ENCODE results near the gene SRM. TPM values are rescaled to one million over a fixed set of nuclear protein-coding genes. Genes with fewer than 3 reads are reported as not detected.
"Not testable (repeated sequence)": the region's sequence is repeated elsewhere in the genome, so short reads cannot be mapped to it uniquely, and the experiment has no call there.

SRM gene
- total RNA-seq, 1 experiment from 2014 or later, result 70.7 TPM

DNA sequence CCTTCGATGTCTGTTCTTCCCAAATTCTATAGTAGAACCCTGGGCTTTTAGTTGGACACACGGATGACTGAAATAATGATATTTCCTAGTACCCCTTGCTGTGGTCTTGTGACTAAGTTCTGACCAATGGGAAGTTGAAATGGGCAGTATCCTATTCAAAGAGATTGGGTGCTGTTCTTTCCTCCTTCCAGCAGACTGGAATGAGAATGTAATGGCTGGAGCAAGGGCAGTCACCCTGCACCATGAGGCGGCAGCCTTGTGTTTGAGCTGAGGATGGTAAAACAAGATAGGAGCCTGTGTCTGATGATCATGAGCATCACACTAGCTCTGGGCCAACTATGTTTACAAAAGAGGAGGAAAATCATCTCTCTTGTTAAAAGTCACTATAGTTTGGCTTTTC, 5.1 kb upstream of the SRM start:
- DNase-seq (ENCODE audit: low spot score), result no peak

DNA sequence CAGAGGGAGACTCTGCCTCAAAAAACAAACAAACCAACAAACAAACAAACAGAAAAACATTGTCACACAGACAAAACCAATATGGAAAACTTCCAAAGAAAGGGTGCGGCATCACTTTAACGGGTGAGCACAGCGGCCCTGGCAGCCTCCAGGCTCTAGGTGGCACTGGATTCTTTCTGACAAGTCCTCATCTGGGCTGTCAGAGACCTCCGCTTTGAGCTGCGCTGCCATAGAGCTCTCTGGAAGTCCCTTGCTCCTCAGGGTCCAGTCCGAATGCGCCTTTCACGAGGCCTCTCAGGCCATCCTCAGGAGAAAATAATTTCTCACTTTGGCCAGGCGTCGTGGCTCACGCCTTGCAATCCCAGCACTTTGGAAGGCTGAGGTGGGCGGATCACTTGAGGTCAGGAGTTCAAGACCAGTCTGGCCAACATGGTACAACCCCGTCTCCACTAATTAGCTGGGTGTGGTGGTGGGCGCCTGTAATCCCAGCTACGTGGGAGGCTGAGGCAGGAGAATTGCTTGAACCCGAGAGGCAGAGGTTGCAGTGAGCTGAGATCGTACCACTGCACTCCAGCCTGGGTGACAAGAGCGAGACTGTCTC, 4.2 kb upstream of the SRM start:
- peak; percentile 23 for DNase-seq (ENCODE audit: low spot score)

DNA sequence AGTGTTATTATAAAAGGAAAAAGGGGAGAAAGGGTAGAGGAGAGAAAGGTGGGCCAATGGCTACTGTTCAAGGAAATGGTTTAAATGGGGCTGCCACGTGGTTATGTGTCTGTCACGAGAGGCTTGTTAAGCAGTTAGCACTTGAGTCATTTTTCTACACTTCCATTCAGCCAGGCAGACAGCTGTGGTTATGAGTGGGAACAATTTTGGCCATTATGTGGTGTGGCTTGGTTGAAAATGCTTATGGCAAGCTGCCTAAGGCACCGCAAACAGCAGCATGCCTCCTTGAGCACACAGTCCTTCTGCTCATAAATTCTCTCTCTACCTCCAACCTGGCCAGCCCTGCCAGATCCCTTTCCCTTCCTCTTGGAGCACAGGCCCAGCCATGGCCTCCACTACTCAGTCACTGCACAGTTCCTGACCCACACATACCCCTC, 3.2 kb upstream of the SRM start:
- DNase-seq (ENCODE audit: low spot score), result no peak

DNA sequence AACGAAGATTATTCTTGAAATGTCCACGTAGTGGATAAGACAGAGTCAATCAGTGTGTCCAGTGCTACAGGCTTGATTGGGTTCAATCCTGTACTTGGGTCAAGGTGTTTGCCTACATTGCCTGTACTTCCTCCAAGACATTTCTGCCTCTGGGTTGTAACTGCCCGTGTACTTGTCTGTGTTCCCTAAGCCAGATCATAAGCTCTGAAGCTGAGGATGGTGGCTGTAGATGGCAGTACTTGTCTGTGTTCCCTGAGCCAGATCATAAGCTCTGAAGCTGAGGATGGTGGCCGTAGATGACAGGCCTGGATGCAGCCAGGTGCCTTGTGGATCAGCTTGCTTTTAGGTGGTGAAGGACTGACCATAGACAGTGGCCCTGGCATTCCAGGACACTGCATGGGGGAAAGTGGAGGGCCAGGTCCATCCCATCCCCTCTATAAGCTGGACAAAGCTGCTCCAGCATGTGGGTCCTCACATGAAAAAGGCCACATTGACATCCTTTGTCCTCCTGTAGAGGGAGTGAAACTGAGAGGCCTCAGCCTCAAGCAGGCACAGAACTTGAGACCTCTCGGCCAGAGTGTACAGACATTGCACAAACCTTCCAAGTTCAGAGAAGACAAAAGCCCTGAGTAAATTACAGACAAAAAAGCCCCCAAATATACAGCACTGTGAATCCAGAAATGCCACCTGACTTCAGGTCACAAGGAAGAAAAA, 2.0 kb upstream of the SRM start:
- DNase-seq (ENCODE audit: low spot score), result no peak

DNA sequence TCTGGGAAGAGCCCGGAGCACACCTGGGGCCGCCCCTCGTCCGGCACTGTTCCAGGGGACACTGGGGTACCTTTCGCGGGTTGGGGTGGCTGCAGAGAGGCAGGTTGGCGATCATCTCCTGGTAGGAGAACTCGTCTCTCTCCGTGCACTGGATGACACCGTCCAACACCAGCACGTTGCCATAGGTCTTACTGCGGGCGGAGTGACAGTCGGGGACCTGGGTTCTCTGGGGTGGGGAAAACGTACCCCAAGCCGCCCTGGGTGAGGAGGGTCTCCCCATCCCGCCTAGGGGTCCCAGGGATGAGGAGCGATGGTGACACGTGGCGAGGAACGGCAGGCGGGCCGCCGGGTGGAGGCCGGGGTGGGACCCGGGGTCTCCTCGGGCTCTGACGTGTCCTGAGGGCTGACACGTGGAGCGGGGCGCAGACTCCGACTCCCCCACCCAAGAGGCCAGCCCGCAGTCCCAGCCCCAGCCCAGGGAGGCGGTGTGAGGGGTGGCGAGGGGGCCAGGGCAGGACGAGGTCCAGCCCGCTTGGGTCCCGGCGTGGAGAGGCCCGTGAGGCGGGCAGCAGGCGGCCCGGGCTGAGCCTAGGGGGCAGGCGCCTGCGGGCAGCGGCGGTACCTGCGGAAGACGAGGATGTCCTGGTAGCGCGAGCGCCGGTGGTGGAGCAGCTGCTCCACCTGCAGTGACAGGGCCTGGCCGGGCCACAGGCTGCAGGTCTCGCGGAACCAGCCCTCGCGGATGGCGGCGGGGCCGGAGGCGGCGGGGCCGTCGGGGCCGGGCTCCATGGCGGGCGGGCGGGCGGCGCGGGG, 457 bp downstream of the SRM start:
- DNase-seq (ENCODE audit: low spot score), result peak; percentile 30

DNA sequence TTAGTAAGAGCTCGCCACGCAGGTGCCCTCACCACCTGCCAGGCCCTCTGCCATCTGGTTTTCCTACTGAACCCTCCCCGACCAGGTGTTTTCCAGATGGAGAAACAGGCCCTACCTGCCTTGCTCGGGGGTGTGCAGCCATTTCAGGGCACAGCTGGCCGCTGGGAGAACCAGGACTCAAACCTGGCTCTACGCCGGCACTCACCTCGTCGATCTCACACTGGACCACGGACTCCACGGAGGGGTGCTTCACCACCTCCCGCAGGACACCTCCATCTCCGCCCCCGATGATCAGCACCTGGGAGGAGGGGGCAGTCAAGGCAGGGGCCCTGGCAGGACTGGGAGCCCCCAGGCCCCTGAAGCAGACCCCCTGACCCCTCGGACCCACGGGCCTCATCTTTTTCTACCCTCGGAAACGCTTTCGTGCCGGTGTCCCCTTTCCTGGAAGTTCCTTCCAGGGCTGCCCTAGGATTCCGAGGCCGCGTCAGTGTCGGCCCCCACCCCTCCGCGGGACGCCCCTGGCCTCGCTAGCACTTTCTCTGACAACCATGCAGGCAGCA, 1.1 kb downstream of the SRM start:
- no peak for DNase-seq (ENCODE audit: low spot score)

DNA sequence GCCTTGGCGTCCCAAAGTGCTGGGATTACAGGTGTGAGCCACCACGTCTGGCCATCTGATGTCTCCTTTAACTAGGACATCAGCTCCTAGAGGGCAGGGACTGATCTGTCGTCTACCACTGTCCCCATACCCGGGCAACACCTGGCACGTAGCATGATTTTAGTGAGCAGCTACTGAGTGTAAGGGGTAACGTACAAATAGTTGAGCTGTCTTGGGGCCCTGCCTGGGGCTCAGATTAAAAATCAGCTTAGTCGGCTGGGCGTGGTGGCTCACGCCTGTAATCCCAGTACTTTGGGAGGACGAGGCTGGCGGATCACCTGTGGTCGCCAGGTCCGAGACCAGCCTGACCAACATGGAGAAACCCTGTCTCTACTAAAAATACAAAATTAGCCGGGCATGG, 1.8 kb downstream of the SRM start:
- DNase-seq (ENCODE audit: low spot score), result no peak

DNA sequence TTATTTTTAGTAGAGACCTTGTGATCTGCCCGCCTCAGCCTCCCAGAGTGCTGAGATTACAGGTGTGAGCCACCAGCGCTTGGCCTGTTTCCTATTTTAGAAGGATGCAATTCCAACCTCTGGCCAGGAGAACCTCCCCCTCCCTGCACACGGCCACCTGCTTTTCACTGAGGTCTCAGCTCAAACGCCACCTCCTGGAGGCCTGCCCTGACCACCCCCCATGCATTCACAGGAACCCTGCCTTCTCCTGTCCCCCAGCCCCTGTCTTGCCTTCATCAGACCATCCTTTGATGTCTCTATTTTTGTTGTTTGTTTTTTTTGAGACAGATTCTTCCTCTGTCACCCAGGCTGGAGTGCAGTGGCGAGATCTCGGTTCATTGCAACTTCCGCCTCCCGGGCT, 2.3 kb downstream of the SRM start:
- no peak for DNase-seq (ENCODE audit: low spot score)

DNA sequence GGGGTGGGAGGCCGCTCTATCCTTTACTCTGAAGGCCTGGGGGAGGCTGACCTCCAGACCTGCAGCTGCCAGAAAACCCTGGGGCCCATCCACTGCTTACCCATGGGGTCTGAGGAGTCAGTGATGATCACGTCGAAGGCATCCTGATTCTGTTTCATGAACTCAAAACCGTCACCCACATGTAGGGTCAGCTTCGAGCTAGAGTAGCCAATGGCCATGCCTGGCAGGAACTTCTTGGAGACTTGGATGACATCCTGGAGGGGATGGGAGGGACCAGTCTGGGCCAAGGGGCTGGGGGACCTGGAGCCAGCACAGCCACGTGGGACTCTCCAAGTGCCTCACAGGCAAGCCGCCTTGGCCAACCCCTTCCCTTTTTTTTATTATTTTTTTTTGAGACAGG, 3.3 kb downstream of the SRM start:
- no peak for DNase-seq (ENCODE audit: low spot score)

DNA sequence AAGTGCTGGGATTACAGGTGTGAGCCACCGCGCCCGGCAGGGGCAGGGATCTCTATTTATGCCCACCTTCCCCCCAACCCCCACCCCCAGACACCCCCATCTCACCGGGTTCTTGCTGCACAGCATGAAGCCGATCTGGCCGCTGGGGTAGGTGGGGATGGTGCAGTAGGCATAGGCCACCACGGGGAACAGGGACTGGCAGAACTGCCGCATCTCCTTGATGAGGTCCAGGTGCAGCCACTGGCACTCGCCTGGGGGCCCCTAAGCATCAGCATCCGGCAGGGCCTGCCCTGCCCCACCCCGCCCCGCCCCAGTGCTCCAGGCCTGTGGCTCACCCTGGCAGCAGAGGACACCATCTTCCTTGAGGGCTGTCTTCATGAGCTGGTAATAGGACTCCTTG, 4.1 kb downstream of the SRM start:
- no peak for DNase-seq (ENCODE audit: low spot score)

DNA sequence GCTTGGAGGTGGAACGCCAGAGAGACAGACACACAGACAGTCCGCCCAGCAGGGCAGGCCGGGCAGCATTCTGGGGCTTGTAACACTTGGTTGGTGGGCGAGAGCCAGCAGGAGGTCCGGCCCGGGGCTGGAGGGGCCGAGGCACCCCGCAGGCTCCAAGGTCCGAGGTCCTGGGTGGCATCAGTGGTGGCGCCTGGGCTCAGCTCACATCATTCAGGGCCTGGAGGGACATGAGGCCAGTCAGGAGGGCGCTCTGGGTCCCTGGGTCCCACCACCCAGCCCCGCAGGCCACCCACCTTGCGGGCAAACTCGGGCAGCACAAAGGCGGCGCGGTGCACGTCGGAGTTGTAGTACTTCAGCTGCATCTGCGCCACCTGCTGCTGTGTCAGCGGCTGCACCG, 5.2 kb downstream of the SRM start:
- DNase-seq (ENCODE audit: low spot score), result no peak

DNA sequence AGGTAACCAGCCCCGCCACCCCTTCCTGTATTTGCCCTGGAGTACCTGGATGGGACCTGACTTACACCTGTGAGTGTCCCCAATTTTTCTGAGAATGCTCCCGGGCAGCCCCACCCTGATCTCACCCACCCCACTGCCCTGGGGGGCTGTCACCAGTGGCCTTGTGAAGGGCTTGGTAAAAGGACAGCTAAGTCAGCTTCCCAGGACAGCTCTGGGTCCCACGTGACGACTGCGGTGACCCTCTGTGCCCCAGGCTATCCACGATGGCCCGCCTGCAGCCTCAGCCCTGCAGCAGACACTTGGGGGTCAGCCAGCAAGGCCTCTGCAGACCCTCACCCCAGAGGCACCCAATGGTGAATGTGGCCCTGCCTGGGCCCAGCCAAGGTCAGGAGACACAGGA, 5.6 kb downstream of the SRM start:
- no peak for DNase-seq (ENCODE audit: low spot score)

DNA sequence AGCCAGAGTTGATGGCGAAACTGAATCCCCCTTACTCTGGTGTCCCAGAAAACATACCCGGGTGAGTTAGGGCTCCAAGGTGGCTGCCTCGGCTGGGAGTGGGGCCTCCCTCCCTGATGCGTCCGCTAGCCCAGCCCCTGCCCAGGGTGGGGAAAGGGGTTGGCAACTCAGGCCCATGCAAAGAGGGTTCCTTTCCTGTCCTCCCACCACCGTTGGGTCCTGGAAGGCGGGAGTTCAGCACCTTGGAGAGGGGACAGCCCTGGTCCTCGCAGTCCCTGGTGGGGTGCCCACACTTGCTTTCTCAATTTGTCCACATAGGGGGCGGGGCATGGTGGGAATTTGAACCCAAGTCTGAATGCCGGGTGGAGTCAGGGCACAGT, 6.1 kb downstream of the SRM start:
- DNase-seq (ENCODE audit: low spot score), result peak; percentile 34

DNA sequence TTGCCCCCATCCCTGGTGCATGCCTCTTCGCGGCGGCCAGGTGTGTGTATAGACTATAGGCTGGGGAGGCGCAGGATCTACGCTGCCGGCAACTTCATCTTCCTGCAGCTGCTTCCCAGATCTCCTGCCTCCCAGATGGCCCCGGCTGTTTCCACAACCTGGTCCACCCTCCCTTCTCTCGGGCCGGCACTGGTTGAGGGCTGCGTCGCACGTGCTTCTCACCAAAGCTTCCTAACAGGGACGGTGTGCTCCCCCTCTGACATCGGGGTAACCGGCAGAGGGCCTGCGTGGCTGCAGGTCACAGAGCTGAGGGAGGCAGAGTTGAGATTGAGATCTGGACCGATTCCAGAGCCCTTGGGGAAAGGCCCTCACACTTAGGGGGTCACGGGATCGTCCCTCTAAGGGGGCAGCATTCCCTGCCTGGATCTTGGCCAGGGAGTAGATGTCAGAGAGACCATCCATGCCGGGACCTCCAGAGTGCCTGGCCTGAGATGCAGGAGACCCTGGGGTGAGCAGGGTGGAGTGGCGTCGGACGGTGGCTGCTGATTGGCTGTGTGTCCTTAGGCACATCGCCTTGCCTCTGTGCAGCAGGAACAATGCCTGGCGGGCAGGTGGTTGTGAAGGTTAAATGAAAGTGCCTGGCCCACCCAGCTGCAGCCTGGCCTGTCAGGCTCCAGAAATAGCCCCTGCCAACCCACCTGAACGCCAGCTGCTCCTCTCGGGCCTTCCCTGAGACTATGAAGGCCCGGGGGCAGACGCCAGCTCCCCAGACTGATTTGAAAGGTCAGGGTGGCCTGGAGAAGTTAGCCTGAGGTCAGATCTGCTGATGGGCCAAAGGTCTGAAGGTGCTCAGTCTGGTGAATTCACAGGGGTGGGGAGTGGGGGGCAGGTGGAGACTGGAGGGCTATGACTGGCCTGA, 6.7 kb downstream of the SRM start:
- no peak for DNase-seq (ENCODE audit: low spot score)

DNA sequence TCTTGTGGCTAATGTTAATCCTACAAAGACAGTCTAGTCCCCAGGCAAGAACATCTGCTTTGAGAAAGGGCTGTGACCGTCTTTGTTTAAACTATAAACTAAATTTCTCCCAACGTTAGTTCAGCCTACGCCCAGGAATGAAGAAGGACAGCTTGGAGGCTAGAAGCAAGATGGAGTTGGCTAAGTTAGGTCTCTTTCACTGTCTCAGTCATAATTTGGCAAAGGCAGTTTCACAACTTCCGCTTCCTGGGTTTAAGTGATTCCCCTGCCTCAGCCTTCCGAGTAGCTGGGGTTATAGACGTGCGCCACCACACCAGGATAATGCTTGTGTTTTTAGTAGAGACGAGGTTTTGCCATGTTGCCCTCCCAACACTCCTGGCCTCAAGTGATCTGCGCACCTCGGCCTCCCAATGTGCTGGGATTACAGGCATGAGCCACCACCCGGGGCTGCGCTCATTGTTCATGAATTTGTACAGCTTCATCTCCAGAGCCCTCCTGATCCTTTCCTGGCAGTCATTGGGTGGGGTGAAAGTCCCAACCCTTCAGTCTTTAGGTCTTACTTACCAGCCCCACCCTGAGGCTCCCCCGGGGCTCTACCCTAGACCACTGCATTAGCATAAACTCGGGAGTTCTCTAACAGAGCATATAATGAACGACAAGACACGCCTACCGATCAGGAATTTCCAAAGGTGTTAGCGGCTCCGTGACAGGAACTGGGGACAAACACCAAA, 7.9 kb downstream of the SRM start:
- DNase-seq (ENCODE audit: low spot score), result no peak

DNA sequence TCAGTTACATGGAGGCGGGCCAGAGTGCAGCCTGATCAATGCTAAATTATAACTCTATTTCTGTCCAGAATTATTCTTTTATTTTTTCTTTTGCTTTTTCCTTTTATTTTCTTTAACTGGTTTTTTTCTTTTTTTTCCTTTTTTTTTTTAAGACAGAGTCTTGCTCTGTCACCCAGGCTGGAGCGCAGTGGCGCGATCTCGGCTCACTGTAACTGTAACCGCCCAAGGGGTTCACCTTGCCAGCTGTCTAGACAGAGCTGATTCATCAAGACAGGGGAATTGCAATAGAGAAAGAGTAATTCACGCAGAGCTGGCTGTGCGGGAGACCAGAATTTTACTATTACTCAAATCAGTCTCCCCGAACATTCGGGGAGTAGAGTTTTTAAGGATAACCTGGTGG, 8.7 kb downstream of the SRM start:
- not testable (repeated sequence) for DNase-seq (ENCODE audit: low spot score)

DNA sequence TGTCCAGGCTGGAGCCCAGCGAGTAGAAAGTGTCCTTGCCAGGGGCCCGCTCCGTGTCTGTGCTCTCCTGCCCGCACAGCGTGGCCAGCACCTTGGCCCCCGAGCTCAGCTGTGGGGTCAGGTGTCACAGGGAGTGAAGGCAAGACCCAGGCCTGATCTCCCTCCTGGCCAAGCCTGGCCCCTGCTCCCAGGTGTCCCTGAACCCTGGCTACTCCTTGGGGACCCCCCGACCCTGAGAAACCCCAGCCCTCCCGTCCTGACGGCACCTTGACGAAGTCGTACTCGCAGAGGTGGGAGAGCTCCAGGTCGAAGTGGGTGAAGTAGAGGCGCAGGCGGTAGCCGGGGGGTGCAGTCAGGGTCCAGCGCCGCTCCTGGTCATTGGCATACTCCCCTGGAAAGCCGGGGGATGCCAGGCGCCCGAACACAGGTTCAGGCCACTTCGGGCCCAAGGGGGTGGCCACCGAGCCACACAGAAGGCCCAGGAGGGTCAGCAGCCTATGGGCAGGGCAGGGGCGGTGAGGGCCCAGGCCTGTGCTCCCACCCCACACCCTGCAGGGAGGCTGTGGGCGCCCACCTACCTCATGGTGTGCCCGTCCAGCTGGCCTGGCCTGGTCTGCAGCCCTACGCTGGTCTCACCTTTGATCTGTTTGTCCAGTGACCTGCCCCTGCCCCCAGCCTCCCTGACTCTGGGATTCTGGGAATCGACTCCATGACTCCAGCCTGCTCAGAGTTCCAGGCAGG, 13.0 kb downstream of the SRM start, which contains the start of gene MASP2:
TSS of gene MASP2 (minus strand) at position 615 of the 741 bp plus-strand sequence. CDS start at position 583, 32 bp downstream.
- DNase-seq (ENCODE audit: low spot score), result no peak

DNA sequence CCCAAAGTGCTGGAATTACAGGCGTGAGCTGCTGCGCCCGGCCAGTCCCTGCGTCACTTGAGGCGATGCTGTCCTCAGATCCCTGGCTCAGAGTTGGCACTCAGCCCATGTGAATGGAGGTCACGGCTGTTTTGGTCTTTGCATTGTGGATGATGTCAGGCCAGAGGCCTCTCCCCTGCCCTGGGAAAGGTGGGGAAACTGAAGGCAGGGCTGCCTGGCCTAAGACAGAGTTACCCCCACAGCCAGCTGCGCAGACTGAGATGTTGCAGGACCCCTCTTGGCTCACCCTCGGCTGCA, 13.6 kb downstream of the SRM start:
- peak; percentile 35 for DNase-seq (ENCODE audit: low spot score)

DNA sequence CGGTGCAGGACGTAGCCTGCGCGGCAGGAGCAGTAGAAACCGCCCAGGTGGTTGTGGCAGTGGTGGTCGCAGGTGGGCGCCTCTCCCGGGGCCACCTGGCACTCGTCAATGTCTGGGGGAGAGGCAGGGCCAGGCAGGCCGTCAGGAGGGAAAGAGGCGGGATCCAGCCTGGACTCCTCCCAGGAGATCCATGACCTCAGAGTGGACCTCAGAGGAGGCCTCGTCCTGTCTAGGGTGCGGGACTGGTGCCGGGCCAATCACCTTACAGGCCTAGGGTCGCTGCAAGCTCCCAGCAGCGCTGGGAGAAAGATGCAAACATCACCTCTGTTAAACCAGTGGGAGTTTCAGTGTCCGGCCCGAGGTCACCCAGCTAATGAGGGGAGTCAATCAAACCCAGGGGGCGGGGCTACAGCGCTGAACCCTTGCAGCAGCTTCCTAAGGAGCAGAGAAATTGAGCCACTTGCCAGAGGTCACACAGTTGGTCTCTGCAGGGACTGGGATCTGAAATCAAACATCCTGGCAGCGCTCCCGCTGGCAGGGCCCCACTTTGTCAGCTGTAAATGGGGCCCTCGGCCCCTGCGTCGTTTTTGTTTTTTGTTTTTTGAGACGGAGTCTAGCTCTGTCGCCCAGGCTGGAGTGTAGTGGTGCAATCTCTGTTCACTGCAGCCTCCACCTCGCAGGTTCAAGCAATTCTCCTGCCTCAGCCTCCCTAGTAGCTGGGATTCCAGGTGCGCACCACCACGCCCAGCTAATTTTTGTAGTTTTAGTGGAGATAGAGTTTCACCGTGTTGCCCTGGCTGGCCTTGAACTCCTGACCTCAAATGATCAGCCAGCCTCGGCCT, 14.2 kb downstream of the SRM start:
- no peak for DNase-seq (ENCODE audit: low spot score)
